ENCODE measurements around the gene ATP5MK.
A peak's percentile ranks its signal among the peaks of the same experiment; 100 is the strongest.

The ATP5MK gene

GRCh38 chr10:103374263-103374662 is 22.0 kb downstream of the ATP5MK start:
- H3K27ac ChIP-seq (ENCODE audit: low read length): no peak overlapping the region
- H4K20me1 ChIP-seq (ENCODE audit: insufficient read depth, low read length): peaks cover 7% of the 10 kb centered on the region; the same call in 1 of the 2 replicates
- no peak overlapping the region for H2AFZ ChIP-seq (ENCODE audit: low read depth, low read length)
- H3K27me3 ChIP-seq (ENCODE audit: insufficient read depth, low read length, poor library complexity): no peaks in the 10 kb centered on the region
- H3K9ac ChIP-seq (ENCODE audit: low read depth, low read length): no peak overlapping the region
- DNase-seq (no peak), ATAC-seq (ENCODE audit: insufficient read depth, low read depth) (no peak)
- H3K4me3 ChIP-seq (ENCODE audit: low read depth in 1 of 2, low read length in 2 of 2): no peak overlapping the region
- no peak overlapping the region for H3K4me2 ChIP-seq (ENCODE audit: insufficient read depth, low read length)
- H3K4me1 ChIP-seq (ENCODE audit: insufficient read depth, low read length): peaks cover 24% of the 10 kb centered on the region
- H3K9me3 ChIP-seq (ENCODE audit: insufficient read depth, low read length, severe bottlenecking): no peaks in the 10 kb centered on the region
- no peak for TF ChIP-seq CTCF (IDR thresholded peaks at IDR 0.05; ENCODE audit: borderline replicate concordance, extremely low read depth, low read length, poor library complexity, severe bottlenecking)
- no peak for TF ChIP-seq EZH2 (IDR thresholded peaks at IDR 0.05; ENCODE audit: borderline replicate concordance, low read depth, low read length, severe bottlenecking)
- H3K79me2 ChIP-seq (ENCODE audit: insufficient read depth, low read length): peaks cover 64% of the 10 kb centered on the region
- H3K36me3 ChIP-seq (ENCODE audit: insufficient read depth, low read length): peaks cover 78% of the 10 kb centered on the region

- Histone ChIP-seq H4K20me1 (ENCODE audit: insufficient read depth, low read length) (peaks cover 7% of the 10 kb centered on the region; the same call in 1 of the 2 replicates), H3K4me3 (ENCODE audit: low read depth in 1 of 2, low read length in 2 of 2) (no peak overlapping the region), H2AFZ (ENCODE audit: low read depth, low read length) (no peak overlapping the region), H3K4me2 (ENCODE audit: insufficient read depth, low read length) (no peak overlapping the region), H3K36me3 (ENCODE audit: insufficient read depth, low read length) (peaks cover 71% of the 10 kb centered on the region), H3K27me3 (ENCODE audit: insufficient read depth, low read length, poor library complexity) (no peaks in the 10 kb centered on the region), H3K79me2 (ENCODE audit: insufficient read depth, low read length) (peaks cover 71% of the 10 kb centered on the region), H3K9me3 (ENCODE audit: insufficient read depth, low read length, severe bottlenecking) (no peaks in the 10 kb centered on the region), H3K4me1 (ENCODE audit: insufficient read depth, low read length) (peaks cover 29% of the 10 kb centered on the region), H3K27ac (ENCODE audit: low read length) (no peak overlapping the region), H3K9ac (ENCODE audit: low read depth, low read length) (no peak overlapping the region)
- no peak for ATAC-seq (ENCODE audit: insufficient read depth, low read depth)
- TF ChIP-seq CTCF (IDR thresholded peaks at IDR 0.05; ENCODE audit: borderline replicate concordance, extremely low read depth, low read length, poor library complexity, severe bottlenecking): no peak
- no peak for TF ChIP-seq EZH2 (IDR thresholded peaks at IDR 0.05; ENCODE audit: borderline replicate concordance, low read depth, low read length, severe bottlenecking)
- DNase-seq: no peak
These were observed 22.7 kb downstream of the ATP5MK start for GRCh38 chr10:103373544-103373943.

GRCh38 chr10:103367782-103368518 is 28.3 kb downstream of the ATP5MK start, which contains the start of gene TAF5:
Gene TAF5 (plus strand): TSS chr10:103367976. CDS start chr10:103367990, 14 bp downstream.
- no peak for TF ChIP-seq EZH2 (IDR thresholded peaks at IDR 0.05; ENCODE audit: borderline replicate concordance, low read depth, low read length, severe bottlenecking)
- TF ChIP-seq CTCF (IDR thresholded peaks at IDR 0.05; ENCODE audit: borderline replicate concordance, extremely low read depth, low read length, poor library complexity, severe bottlenecking): no peak
- Histone ChIP-seq H3K4me3 (ENCODE audit: low read depth in 1 of 2, low read length in 2 of 2) (peak within 1 kb of the TSS; percentile 81 to 82), H3K27ac (ENCODE audit: low read length) (peak within 1 kb of the TSS; percentile 74), H2AFZ (ENCODE audit: low read depth, low read length) (peak within 1 kb of the TSS; percentile 77), H4K20me1 (ENCODE audit: insufficient read depth, low read length) (peaks cover 7% of the 10 kb centered on the region; the same call in 1 of the 2 replicates), H3K36me3 (ENCODE audit: insufficient read depth, low read length) (peaks cover 19% of the 10 kb centered on the region), H3K9ac (ENCODE audit: low read depth, low read length) (peak within 1 kb of the TSS; percentile 85), H3K27me3 (ENCODE audit: insufficient read depth, low read length, poor library complexity) (no peaks in the 10 kb centered on the region), H3K4me2 (ENCODE audit: insufficient read depth, low read length) (peak within 1 kb of the TSS; percentile 69), H3K4me1 (ENCODE audit: insufficient read depth, low read length) (peaks cover 38% of the 10 kb centered on the region), H3K9me3 (ENCODE audit: insufficient read depth, low read length, severe bottlenecking) (no peaks in the 10 kb centered on the region), H3K79me2 (ENCODE audit: insufficient read depth, low read length) (peaks cover 54% of the 10 kb centered on the region)
- DNase-seq: peak; percentile 93
- peak; percentile 46 for ATAC-seq (ENCODE audit: insufficient read depth, low read depth)

Measured in DND-41 (cell line).